DOHH2 (cell line): ENCODE results near the gene AP1M2.

Source experiments
- H3F3A ChIP-seq: fragments of 200-600 bp; sonication (generic), shearing (Covaris generic); 2 replicates; pipeline ENCODE4 v1.6.0; 2016; ENCODE audit warnings: antibody characterized with exemption, mild to moderate bottlenecking; ENCODE audit not compliant: control insufficient read depth, insufficient read depth
- H3K27ac ChIP-seq: fragments of 200-600 bp; sonication (generic); 2 replicates; pipeline ENCODE4 v1.5.1; 2014; ENCODE audit warnings: low read depth, mild to moderate bottlenecking, low read length, moderate library complexity
- H3K27me3 ChIP-seq: fragments of 200-600 bp; sonication (generic); 2 replicates; pipeline ENCODE4 v1.6.1; 2014; ENCODE audit warnings: mild to moderate bottlenecking, low read length, mixed read lengths; ENCODE audit not compliant: control insufficient read depth
- H3K36me3 ChIP-seq: fragments of 200-600 bp; sonication (generic); 2 replicates; pipeline ENCODE4 v1.6.1; 2014; ENCODE audit warnings: mild to moderate bottlenecking, low read length, moderate library complexity, mixed read lengths; ENCODE audit not compliant: control insufficient read depth
- H3K4me1 ChIP-seq: fragments of 200-600 bp; sonication (generic); 2 replicates; pipeline ENCODE4 v1.6.1; 2014; ENCODE audit warnings: mild to moderate bottlenecking, low read length, mixed read lengths; ENCODE audit not compliant: control insufficient read depth
- H3K4me2 ChIP-seq: fragments of 200-600 bp; sonication (generic); 2 replicates; pipeline ENCODE4 v1.6.0; 2014; ENCODE audit warnings: mild to moderate bottlenecking, low read length, moderate library complexity
- H3K4me3 ChIP-seq: fragments of 200-600 bp; sonication (generic); 2 replicates; pipeline ENCODE4 v1.5.1; 2014; ENCODE audit warnings: mild to moderate bottlenecking, low read length, mixed read lengths
- H3K79me2 ChIP-seq: fragments of 200-600 bp; sonication (generic); 2 replicates; pipeline ENCODE4 v1.6.1; 2014; ENCODE audit warnings: mild to moderate bottlenecking, low read length, mixed read lengths; ENCODE audit not compliant: control insufficient read depth
- H3K9me2 ChIP-seq: fragments of 200-600 bp; sonication (generic); replicated peaks from 2 replicates; pipeline ENCODE4 v1.6.1; 2014; ENCODE audit warnings: mild to moderate bottlenecking, low read length, mixed read lengths; ENCODE audit not compliant: control insufficient read depth
- H3K9me3 ChIP-seq: fragments of 200-600 bp; sonication (generic); 2 replicates; pipeline ENCODE4 v1.6.1; 2014; ENCODE audit warnings: antibody characterized with exemption, low read length, mixed read lengths; ENCODE audit not compliant: control insufficient read depth, insufficient read depth
- H4K20me1 ChIP-seq: fragments of 200-600 bp; sonication (generic); 2 replicates; pipeline ENCODE4 v1.6.0; 2014; ENCODE audit warnings: low read depth, mild to moderate bottlenecking, antibody characterized with exemption, low read length, moderate library complexity; ENCODE audit not compliant: control insufficient read depth, insufficient read depth
- CTCF ChIP-seq: fragments of 200-600 bp; sonication (generic); IDR thresholded peaks from one replicate; pipeline ENCODE4 v1.5.1; 2014; ENCODE audit warnings: antibody characterized with exemption, mild to moderate bottlenecking, low read depth, low read length; ENCODE audit not compliant: poor library complexity, severe bottlenecking
- EZH2phosphoT487 ChIP-seq: fragments of 200-600 bp; sonication (generic); IDR thresholded peaks from 2 replicates; pipeline ENCODE4 v1.6.1; 2017; ENCODE audit warnings: borderline replicate concordance, mild to moderate bottlenecking, antibody characterized with exemption, low read length, moderate library complexity, mixed read lengths

The AP1M2 gene

GRCh38 chr19:10587839-10588150 is 683 bp upstream of the AP1M2 start:
- no peak for TF ChIP-seq CTCF
- TF ChIP-seq EZH2phosphoT487: no peak
- no peaks in the 10 kb centered on the region for H3K27me3 ChIP-seq
- H3F3A ChIP-seq: no peaks in the 10 kb centered on the region
- no peak overlapping the region for H3K27ac ChIP-seq
- no peaks in the 10 kb centered on the region for H4K20me1 ChIP-seq
- H3K79me2 ChIP-seq: no peaks in the 10 kb centered on the region
- no peak overlapping the region for H3K4me2 ChIP-seq
- peaks cover 20% of the 10 kb centered on the region for H3K4me1 ChIP-seq
- H3K9me2 ChIP-seq: no peaks in the 10 kb centered on the region
- no peaks in the 10 kb centered on the region for H3K36me3 ChIP-seq
- no peaks in the 10 kb centered on the region for H3K9me3 ChIP-seq
- no peak overlapping the region for H3K4me3 ChIP-seq

- no peaks in the 10 kb centered on the region for H3K36me3 ChIP-seq
- no peak overlapping the region for H3K27ac ChIP-seq
- H3K9me3 ChIP-seq: no peaks in the 10 kb centered on the region
- peaks cover 7% of the 10 kb centered on the region for H3K4me1 ChIP-seq
- no peaks in the 10 kb centered on the region for H3F3A ChIP-seq
- no peak for TF ChIP-seq CTCF
- H3K4me2 ChIP-seq: no peak overlapping the region
- no peak overlapping the region for H3K4me3 ChIP-seq
- H4K20me1 ChIP-seq: no peaks in the 10 kb centered on the region
- no peaks in the 10 kb centered on the region for H3K79me2 ChIP-seq
- no peaks in the 10 kb centered on the region for H3K9me2 ChIP-seq
- no peaks in the 10 kb centered on the region for H3K27me3 ChIP-seq
Observed at GRCh38 chr19:10586396-10586795, 716 bp downstream of the AP1M2 start.

- TF ChIP-seq EZH2phosphoT487: no peak
- Histone ChIP-seq H3F3A (no peaks in the 10 kb centered on the region), H3K4me2 (no peak overlapping the region), H3K9me3 (no peaks in the 10 kb centered on the region), H4K20me1 (no peaks in the 10 kb centered on the region), H3K4me3 (no peak overlapping the region), H3K27ac (no peak overlapping the region), H3K9me2 (no peaks in the 10 kb centered on the region), H3K79me2 (no peaks in the 10 kb centered on the region), H3K36me3 (no peaks in the 10 kb centered on the region), H3K27me3 (no peaks in the 10 kb centered on the region), H3K4me1 (peaks cover 11% of the 10 kb centered on the region)
Observed at GRCh38 chr19:10583036-10583776, 3.9 kb downstream of the AP1M2 start.

- no peaks in the 10 kb centered on the region for H3K27me3 ChIP-seq
- no peaks in the 10 kb centered on the region for H3K9me3 ChIP-seq
- peaks cover 11% of the 10 kb centered on the region for H3K4me1 ChIP-seq
- no peak overlapping the region for H3K4me3 ChIP-seq
- H3K9me2 ChIP-seq: no peaks in the 10 kb centered on the region
- H3F3A ChIP-seq: no peaks in the 10 kb centered on the region
- no peak for TF ChIP-seq CTCF
- TF ChIP-seq EZH2phosphoT487: no peak
- no peaks in the 10 kb centered on the region for H3K36me3 ChIP-seq
- no peaks in the 10 kb centered on the region for H4K20me1 ChIP-seq
- no peaks in the 10 kb centered on the region for H3K79me2 ChIP-seq
- no peak overlapping the region for H3K4me2 ChIP-seq
- H3K27ac ChIP-seq: no peak overlapping the region
Observed at GRCh38 chr19:10582091-10582490, 5.0 kb downstream of the AP1M2 start.
